Cardiac fibroblast (primary cell): ENCODE data around the gene UFC1.
A peak's percentile ranks its signal among the peaks of the same experiment; 100 is the strongest.

Source experiments
- DNase-seq, 2 donors: peaks; one replicate each; pipeline versions ENCODE4 v3.0.0 to v3.0.0-alpha.2; 2010; ENCODE audit warnings: low read depth in 2 of 2
- H3K4me3 ChIP-seq, 2 donors: replicated peaks in 1 of 2; 1 replicate in 1 of 2; 2 replicates in 1 of 2; pipeline ENCODE4 v1.5.1; 2011; ENCODE audit warnings: low read depth in 2 of 2, low read length in 2 of 2, mild to moderate bottlenecking in 2 of 2, moderate library complexity in 1 of 2
- TF ChIP-seq, protein P1 (sequence below): IDR thresholded peaks from one replicate; pipeline ENCODE4 v1.5.1; 2011; ENCODE audit warnings: low read depth, mild to moderate bottlenecking, low read length, inconsistent platforms

Gene UFC1

DNA sequence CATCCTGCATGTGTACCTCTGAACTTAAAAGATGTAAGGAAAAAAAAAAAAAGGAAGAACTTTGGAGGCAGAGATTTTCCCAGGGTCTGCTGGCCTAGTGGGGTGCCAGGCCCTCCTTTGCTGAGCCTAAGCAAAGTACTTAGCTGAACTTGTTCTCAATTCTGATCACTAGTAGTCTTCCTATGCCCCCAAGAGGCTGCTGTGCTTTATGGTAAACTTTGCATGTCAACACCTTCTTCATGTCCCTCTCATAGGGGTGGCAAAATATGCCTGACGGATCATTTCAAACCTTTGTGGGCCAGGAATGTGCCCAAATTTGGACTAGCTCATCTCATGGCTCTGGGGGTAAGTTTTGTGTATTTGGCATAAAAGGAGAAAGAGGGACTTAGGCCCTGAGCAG is 4.1 kb downstream of the UFC1 start:
- TF ChIP-seq, protein P1, sequence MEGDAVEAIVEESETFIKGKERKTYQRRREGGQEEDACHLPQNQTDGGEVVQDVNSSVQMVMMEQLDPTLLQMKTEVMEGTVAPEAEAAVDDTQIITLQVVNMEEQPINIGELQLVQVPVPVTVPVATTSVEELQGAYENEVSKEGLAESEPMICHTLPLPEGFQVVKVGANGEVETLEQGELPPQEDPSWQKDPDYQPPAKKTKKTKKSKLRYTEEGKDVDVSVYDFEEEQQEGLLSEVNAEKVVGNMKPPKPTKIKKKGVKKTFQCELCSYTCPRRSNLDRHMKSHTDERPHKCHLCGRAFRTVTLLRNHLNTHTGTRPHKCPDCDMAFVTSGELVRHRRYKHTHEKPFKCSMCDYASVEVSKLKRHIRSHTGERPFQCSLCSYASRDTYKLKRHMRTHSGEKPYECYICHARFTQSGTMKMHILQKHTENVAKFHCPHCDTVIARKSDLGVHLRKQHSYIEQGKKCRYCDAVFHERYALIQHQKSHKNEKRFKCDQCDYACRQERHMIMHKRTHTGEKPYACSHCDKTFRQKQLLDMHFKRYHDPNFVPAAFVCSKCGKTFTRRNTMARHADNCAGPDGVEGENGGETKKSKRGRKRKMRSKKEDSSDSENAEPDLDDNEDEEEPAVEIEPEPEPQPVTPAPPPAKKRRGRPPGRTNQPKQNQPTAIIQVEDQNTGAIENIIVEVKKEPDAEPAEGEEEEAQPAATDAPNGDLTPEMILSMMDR: no peak
- no peak overlapping the region for H3K4me3 ChIP-seq
- DNase-seq: no peak

DNA sequence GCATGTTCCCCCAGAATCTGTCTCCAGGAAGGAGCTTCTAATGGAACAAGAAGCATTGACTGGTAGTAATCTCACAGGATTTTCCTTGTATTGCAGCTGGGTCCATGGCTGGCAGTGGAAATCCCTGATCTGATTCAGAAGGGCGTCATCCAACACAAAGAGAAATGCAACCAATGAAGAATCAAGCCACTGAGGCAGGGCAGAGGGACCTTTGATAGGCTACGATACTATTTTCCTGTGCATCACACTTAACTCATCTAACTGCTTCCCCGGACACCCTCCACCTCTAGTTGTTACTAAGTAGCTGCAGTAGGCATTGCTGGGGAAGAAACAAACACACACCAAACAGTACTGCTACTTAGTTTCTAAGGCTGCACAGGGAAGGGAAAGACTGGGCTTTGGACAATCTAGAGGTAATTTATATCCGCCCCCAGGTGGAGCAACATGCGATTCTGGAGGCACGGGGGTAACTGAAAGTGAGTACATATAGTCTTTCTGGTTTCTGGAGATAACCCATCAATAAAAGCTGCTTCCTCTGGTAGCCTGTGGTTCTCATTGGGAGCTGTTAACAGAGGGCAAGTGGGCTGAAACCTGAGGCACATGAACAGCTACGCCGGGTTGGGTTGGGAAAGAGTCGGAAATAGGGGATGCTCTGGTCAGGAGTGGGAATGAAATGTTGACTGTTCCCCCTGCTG is 4.7 kb downstream of the UFC1 start:
- H3K4me3 ChIP-seq: peak overlapping the region in 1 of 2 donors; percentile 91
- no peak for DNase-seq
- TF ChIP-seq, protein P1: no peak

DNA sequence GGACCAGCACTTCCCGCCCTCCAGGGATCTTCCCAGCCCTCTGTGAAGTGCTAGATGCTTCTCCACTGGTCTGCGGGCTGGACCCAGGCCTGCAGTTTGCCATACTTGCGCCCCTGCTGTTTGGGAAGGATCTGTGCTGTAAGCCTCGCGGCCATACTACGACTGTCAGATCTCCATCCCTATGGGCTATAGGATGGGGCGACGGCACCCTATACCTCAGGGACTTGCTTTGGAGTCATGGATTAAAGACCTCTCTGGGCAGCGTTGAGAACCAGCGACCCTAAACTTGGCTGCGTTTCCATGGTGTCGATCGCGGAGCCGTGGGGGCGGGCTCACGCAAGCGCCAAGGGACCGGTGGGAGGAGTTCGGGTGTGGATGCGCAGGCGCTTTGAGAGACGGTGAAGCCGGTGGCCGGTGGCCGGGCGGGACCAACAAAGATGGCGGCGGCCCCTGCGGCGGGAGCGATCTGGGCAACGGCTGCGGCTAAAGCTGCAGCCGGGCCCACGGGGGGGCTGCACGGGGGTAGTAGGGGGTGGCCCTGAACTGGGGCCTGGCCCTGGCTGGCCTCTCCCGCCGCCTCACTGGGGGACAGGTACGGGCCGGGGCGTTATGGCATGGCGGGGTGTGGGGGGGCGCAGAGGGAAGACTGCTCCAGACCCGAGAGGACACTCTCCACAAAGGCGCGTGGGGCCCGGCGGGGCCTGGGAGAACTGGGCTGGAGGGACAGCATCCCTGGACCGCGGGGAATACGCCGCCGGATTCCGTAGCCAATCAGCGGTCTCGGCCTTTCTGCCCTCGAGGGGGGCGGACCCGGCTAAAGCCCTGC is 5.5 kb downstream of the UFC1 start, which contains the start of gene USP21:
USP21 (plus strand) TSS at position 414 of the 826 bp plus-strand sequence. CDS start 1,141 bp downstream, outside the sequence.
- DNase-seq: peak; percentile 91 to 92
- peak within 1 kb of the TSS; percentile 91 to 97 for H3K4me3 ChIP-seq
- TF ChIP-seq, protein P1: peak; percentile 67

DNA sequence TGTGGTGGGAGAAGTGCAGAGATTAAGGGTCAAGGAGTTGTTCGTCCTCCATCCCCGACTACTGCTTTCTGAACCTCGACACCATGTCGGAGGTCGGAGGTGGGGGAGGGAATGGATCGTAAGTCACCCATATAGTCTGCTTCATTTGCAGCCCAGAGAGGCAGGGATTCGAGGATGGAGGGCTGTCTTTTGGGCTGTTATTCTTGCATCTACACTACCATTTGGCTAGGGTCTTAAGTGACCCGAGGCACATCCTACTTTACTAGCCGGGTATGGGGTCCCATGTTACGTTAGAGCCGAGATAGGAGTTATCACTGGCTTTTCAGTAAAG is 6.1 kb downstream of the UFC1 start:
- peak overlapping the region; percentile 91 to 97 for H3K4me3 ChIP-seq
- TF ChIP-seq, protein P1: no peak
- DNase-seq: no peak

DNA sequence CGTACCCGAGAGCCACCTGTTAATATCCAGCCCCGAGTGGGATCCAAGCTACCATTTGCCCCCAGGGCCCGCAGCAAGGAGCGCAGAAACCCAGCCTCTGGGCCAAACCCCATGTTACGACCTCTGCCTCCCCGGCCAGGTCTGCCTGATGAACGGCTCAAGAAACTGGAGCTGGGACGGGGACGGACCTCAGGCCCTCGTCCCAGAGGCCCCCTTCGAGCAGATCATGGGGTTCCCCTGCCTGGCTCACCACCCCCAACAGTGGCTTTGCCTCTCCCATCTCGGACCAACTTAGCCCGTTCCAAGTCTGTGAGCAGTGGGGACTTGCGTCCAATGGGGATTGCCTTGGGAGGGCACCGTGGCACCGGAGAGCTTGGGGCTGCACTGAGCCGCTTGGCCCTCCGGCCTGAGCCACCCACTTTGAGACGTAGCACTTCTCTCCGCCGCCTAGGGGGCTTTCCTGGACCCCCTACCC is 6.9 kb downstream of the UFC1 start:
- TF ChIP-seq, protein P1: no peak
- DNase-seq: no peak
- H3K4me3 ChIP-seq: no peak overlapping the region

DNA sequence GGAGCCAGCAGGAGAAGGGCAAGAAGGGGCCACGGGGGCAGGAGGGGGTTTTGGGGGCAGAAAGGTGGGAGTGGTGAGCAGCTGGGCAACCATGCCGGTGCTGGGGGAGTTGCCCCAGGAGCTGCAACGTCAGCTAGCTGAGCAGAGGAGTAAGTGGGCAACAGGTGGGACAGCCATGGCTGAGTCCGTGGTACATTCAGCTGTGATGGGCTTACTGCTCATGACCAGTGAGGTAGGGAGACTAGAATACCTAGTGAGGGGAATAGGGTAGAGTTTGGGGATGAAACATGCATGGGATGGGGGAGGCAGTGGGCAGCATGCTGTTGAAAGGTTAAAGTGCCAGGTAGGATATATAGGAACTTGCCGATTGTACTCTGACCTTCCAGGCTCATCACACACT is 7.9 kb downstream of the UFC1 start:
- no peak for DNase-seq
- TF ChIP-seq, protein P1: no peak
- H3K4me3 ChIP-seq: no peak overlapping the region
